ENCODE measurements around the gene EDC3. TPM values are rescaled to one million over a fixed set of nuclear protein-coding genes. Genes with fewer than 3 reads are reported as not detected.

The EDC3 gene
- total and polyA plus RNA-seq, 9 of the 15 experiments (the other 6 are each of a cell fraction or from before 2014, with no cell fraction given), result 11.7 to 63.9 (median 32.8) TPM

DNA sequence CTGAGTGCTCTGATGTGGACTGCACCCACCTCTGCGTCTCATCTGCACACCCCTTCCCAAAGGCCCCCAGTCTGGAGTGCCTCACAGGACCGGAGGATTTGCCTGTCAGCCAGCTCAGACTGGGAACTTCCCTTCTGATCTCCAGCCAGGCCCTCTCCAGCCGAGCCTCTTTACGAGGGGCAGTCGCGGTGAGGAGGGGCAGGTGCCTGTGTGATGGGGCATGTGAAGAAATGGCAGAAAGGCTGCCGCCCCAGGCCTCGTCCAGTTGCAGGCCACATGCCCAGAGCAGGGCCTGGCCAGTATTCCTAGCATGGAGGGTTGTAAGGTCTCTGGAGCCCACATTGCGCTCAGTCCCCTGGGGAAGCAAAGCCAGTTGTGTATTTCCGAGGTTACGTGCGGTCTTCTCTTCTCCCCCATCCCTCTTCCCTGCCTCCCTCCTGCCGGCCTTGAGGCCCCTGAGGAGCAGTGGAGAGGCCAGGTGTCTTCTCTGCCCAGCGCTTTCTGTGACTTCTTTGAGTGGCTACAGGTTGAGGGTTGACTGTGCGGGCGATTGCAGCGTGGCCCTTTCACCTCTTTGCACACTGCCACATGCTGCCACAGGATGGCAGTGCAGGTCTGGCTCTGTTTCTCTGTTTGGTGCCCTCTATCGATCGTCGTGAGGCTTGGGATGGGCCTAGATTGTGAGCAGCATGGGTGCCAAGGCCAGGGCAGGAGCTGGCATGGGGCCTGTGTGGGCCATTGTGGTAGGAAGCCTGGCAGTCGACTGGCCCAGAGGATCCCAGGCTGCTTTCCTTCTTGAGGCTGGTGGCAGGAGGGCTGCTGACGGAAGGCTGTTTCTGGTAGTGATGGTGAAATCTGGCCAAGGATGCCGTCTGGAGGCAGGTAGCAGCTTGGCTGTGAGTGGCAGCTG is 74.9 kb downstream of the EDC3 start:
- H3K36me3 ChIP-seq (ENCODE audit: control insufficient read depth, insufficient read depth, low read length), result peaks cover 88% of the 10 kb centered on the region
- in situ Hi-C loops (cut with MboI), result loop anchor here (5.0 kb wide), 2 partner anchors 169 to 234 kb away; no protein-coding TSS in a partner anchor
- ChIA-PET CTCF (ENCODE audit: low intra/inter-chr PET ratio) (no interaction called here), POLR2A (interaction anchor here (0.8 to 0.9 kb wide), 2 partner anchors 8 to 28 kb away, joined by 3 to 4 read pairs; no protein-coding TSS in a partner anchor)
- ATAC-seq, result peak; percentile 87
- peak; percentile 82 for FAIRE-seq
- no peak overlapping the region for H3K27ac ChIP-seq (ENCODE audit: extremely low read depth, low read depth, low read length)
- BruUV-seq (replicated peaks), result no TSS peak
- WGBS (ENCODE audit: insufficient coverage, low coverage, missing lambda C conversion rate), result 68% methylated on average over 20 of the region's 23 CpGs
- peaks cover 57% of the 10 kb centered on the region for H3K79me2 ChIP-seq (ENCODE audit: control insufficient read depth, insufficient read depth, low read length)
- H3K9me1 ChIP-seq (ENCODE audit: control insufficient read depth, insufficient read depth, low read length), result peaks cover 13% of the 10 kb centered on the region
- peak; percentile 53 to 73 (median 64) for DNase-seq (ENCODE audit: extremely low read depth in 1 of 4, low spot score in 3 of 4)
- no peaks in the 10 kb centered on the region for H3K9me3 ChIP-seq (replicated peaks; ENCODE audit: control insufficient read depth, insufficient read depth, low read depth, low read length)
- peak overlapping the region in 1 of 2 experiments; percentile 38; a peak in 1 of 4 replicates for H3K9ac ChIP-seq (ENCODE audit: insufficient read depth in 1 of 2, low read depth in 2 of 2, low read length in 2 of 2)
- H3K27me3 ChIP-seq (ENCODE audit: control insufficient read depth in 2 of 2, insufficient read depth in 2 of 2, low read length in 2 of 2), result no peaks in the 10 kb centered on the region
- no peak overlapping the region for H3K4me2 ChIP-seq (ENCODE audit: insufficient read depth, low read length)
- H2AFZ ChIP-seq (ENCODE audit: low read depth, low read length), result no peak overlapping the region
- intact Hi-C loops (cut with micrococcal nuclease), result no loop called here
- peaks cover 61% of the 10 kb centered on the region for H4K20me1 ChIP-seq (replicated peaks; ENCODE audit: control insufficient read depth, insufficient read depth, low read length)
- H3K4me3 ChIP-seq, result no peak overlapping the region
- H3K4me1 ChIP-seq (replicated peaks in 1 of 2; ENCODE audit: control insufficient read depth in 2 of 2, insufficient read depth in 2 of 2, low read length in 2 of 2), result peaks cover 15 to 30% of the 10 kb centered on the region in 2 experiments; a peak in 4 of 5 replicates
- TF ChIP-seq MYC (IDR thresholded peaks at IDR 0.05; ENCODE audit: low read depth, low read length) (peak; percentile 42; the same call in 1 of the 2 replicates), MYC (CRISPR knock-in tag; IDR thresholded peaks at IDR 0.05; ENCODE audit: borderline replicate concordance, low read depth) (no peak), MYNN (IDR thresholded peaks at IDR 0.05) (peak; percentile 61; the same call in 1 of the 2 replicates), MYNN (CRISPR knock-in tag; IDR thresholded peaks at IDR 0.05) (no peak), CHCHD3 (CRISPR knock-in tag; IDR thresholded peaks at IDR 0.05) (no peak), SRSF1 (IDR thresholded peaks at IDR 0.05; ENCODE audit: low read depth, low read length) (no peak), BCOR (IDR thresholded peaks at IDR 0.05) (no peak), ZNF766 (CRISPR knock-in tag; conservative IDR thresholded peaks at IDR 0.05) (no peak), DMBX1 (CRISPR knock-in tag; IDR thresholded peaks at IDR 0.05; ENCODE audit: borderline replicate concordance) (no peak), NR2C1 (IDR thresholded peaks at IDR 0.05) (no peak; the same call in 1 of the 2 replicates), NR2C1 (tag; IDR thresholded peaks at IDR 0.05) (0 out of 2 replicates have a peak, but pooled peaks have one; percentile 26), XRCC5 (IDR thresholded peaks at IDR 0.05; ENCODE audit: low read depth, low read length) (peak; percentile 94), RBFOX2 (IDR thresholded peaks at IDR 0.05; ENCODE audit: low read depth, low read length) (peak; percentile 50), CREM (IDR thresholded peaks at IDR 0.05; ENCODE audit: low read depth) (peak; percentile 53; the same call in 1 of the 2 replicates)
- TF ChIP-seq, protein P1, sequence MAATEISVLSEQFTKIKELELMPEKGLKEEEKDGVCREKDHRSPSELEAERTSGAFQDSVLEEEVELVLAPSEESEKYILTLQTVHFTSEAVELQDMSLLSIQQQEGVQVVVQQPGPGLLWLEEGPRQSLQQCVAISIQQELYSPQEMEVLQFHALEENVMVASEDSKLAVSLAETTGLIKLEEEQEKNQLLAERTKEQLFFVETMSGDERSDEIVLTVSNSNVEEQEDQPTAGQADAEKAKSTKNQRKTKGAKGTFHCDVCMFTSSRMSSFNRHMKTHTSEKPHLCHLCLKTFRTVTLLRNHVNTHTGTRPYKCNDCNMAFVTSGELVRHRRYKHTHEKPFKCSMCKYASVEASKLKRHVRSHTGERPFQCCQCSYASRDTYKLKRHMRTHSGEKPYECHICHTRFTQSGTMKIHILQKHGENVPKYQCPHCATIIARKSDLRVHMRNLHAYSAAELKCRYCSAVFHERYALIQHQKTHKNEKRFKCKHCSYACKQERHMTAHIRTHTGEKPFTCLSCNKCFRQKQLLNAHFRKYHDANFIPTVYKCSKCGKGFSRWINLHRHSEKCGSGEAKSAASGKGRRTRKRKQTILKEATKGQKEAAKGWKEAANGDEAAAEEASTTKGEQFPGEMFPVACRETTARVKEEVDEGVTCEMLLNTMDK (IDR thresholded peaks at IDR 0.05; ENCODE audit: borderline replicate concordance, insufficient read depth, low read depth, low read length, poor library complexity, severe bottlenecking), result peak; percentile 98
- TF ChIP-seq, protein P2, sequence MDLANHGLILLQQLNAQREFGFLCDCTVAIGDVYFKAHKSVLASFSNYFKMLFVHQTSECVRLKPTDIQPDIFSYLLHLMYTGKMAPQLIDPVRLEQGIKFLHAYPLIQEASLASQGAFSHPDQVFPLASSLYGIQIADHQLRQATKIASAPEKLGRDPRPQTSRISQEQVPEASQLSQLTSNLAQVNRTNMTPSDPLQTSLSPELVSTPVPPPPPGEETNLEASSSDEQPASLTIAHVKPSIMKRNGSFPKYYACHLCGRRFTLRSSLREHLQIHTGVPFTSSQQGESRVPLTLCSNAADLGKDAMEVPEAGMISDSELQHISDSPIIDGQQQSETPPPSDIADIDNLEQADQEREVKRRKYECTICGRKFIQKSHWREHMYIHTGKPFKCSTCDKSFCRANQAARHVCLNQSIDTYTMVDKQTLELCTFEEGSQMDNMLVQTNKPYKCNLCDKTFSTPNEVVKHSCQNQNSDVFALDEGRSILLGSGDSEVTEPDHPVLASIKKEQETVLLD (IDR thresholded peaks at IDR 0.05), result 0 out of 2 replicates have a peak, but pooled peaks have one; percentile 46
- TF ChIP-seq, protein P3, sequence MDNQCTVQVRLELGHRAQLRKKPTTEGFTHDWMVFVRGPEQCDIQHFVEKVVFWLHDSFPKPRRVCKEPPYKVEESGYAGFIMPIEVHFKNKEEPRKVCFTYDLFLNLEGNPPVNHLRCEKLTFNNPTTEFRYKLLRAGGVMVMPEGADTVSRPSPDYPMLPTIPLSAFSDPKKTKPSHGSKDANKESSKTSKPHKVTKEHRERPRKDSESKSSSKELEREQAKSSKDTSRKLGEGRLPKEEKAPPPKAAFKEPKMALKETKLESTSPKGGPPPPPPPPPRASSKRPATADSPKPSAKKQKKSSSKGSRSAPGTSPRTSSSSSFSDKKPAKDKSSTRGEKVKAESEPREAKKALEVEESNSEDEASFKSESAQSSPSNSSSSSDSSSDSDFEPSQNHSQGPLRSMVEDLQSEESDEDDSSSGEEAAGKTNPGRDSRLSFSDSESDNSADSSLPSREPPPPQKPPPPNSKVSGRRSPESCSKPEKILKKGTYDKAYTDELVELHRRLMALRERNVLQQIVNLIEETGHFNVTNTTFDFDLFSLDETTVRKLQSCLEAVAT (IDR thresholded peaks at IDR 0.05), result peak in 1 of 2 experiments; percentile 52; a peak in 1 of 4 replicates

Measured in K562 (cell line).